HepG2 (cell line): ENCODE data around the gene ATP6V1F. TPM values are rescaled to one million over a fixed set of nuclear protein-coding genes. Genes with fewer than 3 reads are reported as not detected.

Experiments used
- AKAP8 ChIP-seq: sonication (generic); formaldehyde crosslinking; IDR thresholded peaks from 2 replicates; pipeline ENCODE4 v1.5.1; 2020; ENCODE audit warnings: mild to moderate bottlenecking, missing genetic modification reagents
- ATF7-NPFF ChIP-seq: sonication (generic); formaldehyde crosslinking; IDR thresholded peaks from 2 replicates; pipeline ENCODE4 v1.8.1; 2023; ENCODE audit warnings: mild to moderate bottlenecking, low read depth, missing genetic modification reagents, moderate library complexity
- DNMT1 ChIP-seq: sonication (generic); formaldehyde crosslinking; IDR thresholded peaks from 2 replicates; pipeline ENCODE4 v1.5.1; 2020; ENCODE audit warnings: mild to moderate bottlenecking, missing genetic modification reagents
- EED ChIP-seq: sonication (generic); formaldehyde crosslinking; IDR thresholded peaks from 2 replicates; pipeline ENCODE4 v1.5.0; 2020; ENCODE audit warnings: mild to moderate bottlenecking, missing genetic modification reagents
- ESRRA ChIP-seq: sonication (generic); formaldehyde crosslinking; IDR thresholded peaks from 2 replicates; pipeline ENCODE4 v1.5.1; 2020; ENCODE audit warnings: mild to moderate bottlenecking, low read depth, missing genetic modification reagents
- FOXP4 ChIP-seq: sonication (generic); formaldehyde crosslinking; IDR thresholded peaks from 2 replicates; pipeline ENCODE4 v1.4.0; 2020; ENCODE audit warnings: missing genetic modification reagents
- HNRNPH1 ChIP-seq: fragments of 200-400 bp; formaldehyde crosslinking; optimal IDR thresholded peaks from 2 replicates; pipeline ENCODE3; 2017; ENCODE audit warnings: mild to moderate bottlenecking, low read depth, low read length
- MLLT10 ChIP-seq: sonication (generic); formaldehyde crosslinking; IDR thresholded peaks from 2 replicates; pipeline ENCODE4 v1.4.0; 2020; ENCODE audit warnings: missing genetic modification reagents
- NFYB ChIP-seq: sonication (generic); formaldehyde crosslinking; IDR thresholded peaks from 2 replicates; pipeline ENCODE4 v1.4.0; 2020; ENCODE audit warnings: missing genetic modification reagents
- RNF2 ChIP-seq: fragments of 450-650 bp; conservative IDR thresholded peaks from 2 replicates; pipeline ENCODE4 v1.6.1; 2016; ENCODE audit warnings: low read depth
- TBP ChIP-seq: sonication (generic); formaldehyde crosslinking; IDR thresholded peaks from 2 replicates; pipeline ENCODE4 v1.5.0; 2020; ENCODE audit warnings: missing genetic modification reagents
- ZNF235 ChIP-seq: sonication (generic); formaldehyde crosslinking; IDR thresholded peaks from 2 replicates; pipeline ENCODE4 v1.8.1; 2023; ENCODE audit warnings: mild to moderate bottlenecking, missing genetic modification reagents, borderline replicate concordance
- ZNF317 ChIP-seq: sonication (generic); formaldehyde crosslinking; IDR thresholded peaks from 2 replicates; pipeline ENCODE4 v1.5.0; 2020; ENCODE audit warnings: mild to moderate bottlenecking, missing genetic modification reagents
- polyA plus RNA-seq, 8 experiments: library from polyadenylated mRNA; depleted of rRNA in 3 of 8; stranded (reverse) in 7 of 8; unstranded in 1 of 8; fragments of >200 nt; fragmentation: Illumina TruSeq in 4 of 8; extraction: Trizol in 4 of 8; gene quantifications; 2 replicates each; pipeline versions ENCODE4 v1.2.1 to v1.2.3, GENCODE V29; 2011 to 2016; ENCODE audit warnings: low read depth in 4 of 8, missing spikeins in 1 of 8, mixed read lengths in 1 of 8; ENCODE audit not compliant: insufficient read depth in 1 of 8
- total RNA-seq, 5 experiments: library from RNA; depleted of rRNA; stranded (reverse); fragments of >200 nt; fragmentation: Illumina TruSeq; extraction: Trizol; gene quantifications; 2 replicates each; pipeline ENCODE4 v1.2.3, GENCODE V29; 2016; ENCODE audit warnings: low read depth in 1 of 5
- TF ChIP-seq, protein P1 (sequence below): sonication (generic); formaldehyde crosslinking; IDR thresholded peaks from 2 replicates; pipeline ENCODE4 v1.4.0; 2020; ENCODE audit warnings: missing genetic modification reagents, borderline replicate concordance
- TF ChIP-seq, protein P2 (sequence below): sonication (generic); formaldehyde crosslinking; IDR thresholded peaks from one replicate; pipeline ENCODE4 v1.5.1; 2020; ENCODE audit warnings: mild to moderate bottlenecking, missing genetic modification reagents; ENCODE audit errors: not compliant biosample characterization
- TF ChIP-seq, protein P3 (sequence below): IDR thresholded peaks from 2 replicates; pipeline ENCODE4 v1.6.1; 2012; ENCODE audit warnings: inconsistent platforms

The ATP6V1F gene
- total and polyA plus RNA-seq, 2 of the 13 experiments (the other 11 are each of a cell fraction or from before 2014, with no cell fraction given) = 87.2 to 132 TPM

DNA sequence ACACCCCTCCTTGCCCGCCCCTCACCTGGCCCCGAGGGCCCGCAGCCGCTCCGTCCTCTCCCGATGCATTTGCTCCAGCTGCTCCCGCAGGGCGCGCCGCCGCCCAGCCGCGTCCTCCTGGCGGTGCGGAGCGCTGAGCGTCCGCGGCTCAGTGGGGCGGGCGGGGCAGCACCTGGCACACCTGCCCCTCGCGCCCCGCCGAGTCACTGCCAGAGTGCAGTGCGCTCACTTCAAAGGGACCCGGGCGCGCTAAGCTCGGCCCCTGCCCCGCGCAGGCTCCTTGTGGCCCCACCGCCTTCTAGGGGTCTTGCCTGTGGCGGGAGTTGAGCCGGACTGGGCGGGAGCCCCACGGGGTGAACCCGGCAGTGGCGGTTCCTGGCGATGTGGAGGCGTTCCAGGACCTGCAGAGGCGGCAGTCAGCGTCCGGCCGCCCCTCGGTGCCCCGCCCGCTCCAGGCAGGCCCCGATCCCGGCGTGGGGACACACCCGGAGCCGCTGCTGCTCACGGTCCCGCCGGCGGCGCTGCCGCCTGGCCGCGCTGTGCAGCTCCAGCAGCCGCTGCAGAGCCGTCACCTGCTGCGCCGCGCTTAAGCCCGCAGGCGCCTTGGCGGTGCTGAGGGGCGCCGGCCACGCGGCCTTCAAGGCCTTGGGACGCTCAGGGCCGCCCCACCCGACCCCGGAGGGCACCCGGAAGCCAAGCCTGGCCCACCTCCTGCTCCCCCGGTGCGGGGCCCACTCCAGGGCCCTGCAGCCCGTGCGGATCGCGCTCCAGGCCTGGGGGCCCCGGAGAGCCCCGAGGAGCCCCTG, 6.7 kb downstream of the ATP6V1F start (continued):
- TF ChIP-seq, protein P1, sequence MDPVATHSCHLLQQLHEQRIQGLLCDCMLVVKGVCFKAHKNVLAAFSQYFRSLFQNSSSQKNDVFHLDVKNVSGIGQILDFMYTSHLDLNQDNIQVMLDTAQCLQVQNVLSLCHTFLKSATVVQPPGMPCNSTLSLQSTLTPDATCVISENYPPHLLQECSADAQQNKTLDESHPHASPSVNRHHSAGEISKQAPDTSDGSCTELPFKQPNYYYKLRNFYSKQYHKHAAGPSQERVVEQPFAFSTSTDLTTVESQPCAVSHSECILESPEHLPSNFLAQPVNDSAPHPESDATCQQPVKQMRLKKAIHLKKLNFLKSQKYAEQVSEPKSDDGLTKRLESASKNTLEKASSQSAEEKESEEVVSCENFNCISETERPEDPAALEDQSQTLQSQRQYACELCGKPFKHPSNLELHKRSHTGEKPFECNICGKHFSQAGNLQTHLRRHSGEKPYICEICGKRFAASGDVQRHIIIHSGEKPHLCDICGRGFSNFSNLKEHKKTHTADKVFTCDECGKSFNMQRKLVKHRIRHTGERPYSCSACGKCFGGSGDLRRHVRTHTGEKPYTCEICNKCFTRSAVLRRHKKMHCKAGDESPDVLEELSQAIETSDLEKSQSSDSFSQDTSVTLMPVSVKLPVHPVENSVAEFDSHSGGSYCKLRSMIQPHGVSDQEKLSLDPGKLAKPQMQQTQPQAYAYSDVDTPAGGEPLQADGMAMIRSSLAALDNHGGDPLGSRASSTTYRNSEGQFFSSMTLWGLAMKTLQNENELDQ (CRISPR knock-in tag) = no peak
- no peak for TF ChIP-seq TBP (CRISPR knock-in tag)
- TF ChIP-seq, protein P2, sequence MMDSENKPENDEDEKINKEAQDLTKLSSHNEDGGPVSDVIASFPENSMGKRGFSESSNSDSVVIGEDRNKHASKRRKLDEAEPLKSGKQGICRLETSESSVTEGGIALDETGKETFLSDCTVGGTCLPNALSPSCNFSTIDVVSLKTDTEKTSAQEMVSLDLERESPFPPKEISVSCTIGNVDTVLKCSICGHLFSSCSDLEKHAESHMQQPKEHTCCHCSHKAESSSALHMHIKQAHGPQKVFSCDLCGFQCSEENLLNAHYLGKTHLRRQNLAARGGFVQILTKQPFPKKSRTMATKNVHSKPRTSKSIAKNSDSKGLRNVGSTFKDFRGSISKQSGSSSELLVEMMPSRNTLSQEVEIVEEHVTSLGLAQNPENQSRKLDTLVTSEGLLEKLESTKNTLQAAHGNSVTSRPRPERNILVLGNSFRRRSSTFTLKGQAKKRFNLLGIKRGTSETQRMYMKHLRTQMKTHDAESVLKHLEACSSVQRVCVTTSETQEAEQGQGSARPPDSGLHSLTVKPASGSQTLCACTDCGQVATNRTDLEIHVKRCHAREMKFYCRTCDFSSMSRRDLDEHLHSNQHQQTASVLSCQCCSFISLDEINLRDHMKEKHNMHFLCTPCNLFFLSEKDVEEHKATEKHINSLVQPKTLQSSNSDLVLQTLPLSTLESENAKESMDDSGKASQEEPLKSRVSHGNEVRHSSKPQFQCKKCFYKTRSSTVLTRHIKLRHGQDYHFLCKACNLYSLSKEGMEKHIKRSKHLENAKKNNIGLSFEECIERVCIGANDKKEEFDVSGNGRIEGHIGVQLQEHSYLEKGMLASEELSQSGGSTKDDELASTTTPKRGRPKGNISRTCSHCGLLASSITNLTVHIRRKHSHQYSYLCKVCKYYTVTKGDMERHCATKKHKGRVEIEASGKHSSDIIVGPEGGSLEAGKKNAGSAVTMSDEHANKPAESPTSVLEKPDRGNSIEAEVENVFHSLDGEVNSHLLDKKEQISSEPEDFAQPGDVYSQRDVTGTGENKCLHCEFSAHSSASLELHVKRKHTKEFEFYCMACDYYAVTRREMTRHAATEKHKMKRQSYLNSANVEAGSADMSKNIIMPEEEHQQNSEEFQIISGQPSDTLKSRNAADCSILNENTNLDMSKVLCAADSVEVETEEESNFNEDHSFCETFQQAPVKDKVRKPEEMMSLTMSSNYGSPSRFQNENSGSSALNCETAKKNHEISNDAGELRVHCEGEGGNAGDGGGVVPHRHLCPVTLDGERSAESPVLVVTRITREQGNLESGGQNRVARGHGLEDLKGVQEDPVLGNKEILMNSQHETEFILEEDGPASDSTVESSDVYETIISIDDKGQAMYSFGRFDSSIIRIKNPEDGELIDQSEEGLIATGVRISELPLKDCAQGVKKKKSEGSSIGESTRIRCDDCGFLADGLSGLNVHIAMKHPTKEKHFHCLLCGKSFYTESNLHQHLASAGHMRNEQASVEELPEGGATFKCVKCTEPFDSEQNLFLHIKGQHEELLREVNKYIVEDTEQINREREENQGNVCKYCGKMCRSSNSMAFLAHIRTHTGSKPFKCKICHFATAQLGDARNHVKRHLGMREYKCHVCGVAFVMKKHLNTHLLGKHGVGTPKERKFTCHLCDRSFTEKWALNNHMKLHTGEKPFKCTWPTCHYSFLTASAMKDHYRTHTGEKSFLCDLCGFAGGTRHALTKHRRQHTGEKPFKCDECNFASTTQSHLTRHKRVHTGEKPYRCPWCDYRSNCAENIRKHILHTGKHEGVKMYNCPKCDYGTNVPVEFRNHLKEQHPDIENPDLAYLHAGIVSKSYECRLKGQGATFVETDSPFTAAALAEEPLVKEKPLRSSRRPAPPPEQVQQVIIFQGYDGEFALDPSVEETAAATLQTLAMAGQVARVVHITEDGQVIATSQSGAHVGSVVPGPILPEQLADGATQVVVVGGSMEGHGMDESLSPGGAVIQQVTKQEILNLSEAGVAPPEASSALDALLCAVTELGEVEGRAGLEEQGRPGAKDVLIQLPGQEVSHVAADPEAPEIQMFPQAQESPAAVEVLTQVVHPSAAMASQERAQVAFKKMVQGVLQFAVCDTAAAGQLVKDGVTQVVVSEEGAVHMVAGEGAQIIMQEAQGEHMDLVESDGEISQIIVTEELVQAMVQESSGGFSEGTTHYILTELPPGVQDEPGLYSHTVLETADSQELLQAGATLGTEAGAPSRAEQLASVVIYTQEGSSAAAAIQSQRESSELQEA (CRISPR knock-in tag) = peak; percentile 73
- TF ChIP-seq AKAP8 (CRISPR knock-in tag) = peak; percentile 31; the same call in 1 of the 2 replicates
- TF ChIP-seq ZNF235 = peak; percentile 68; the same call in 1 of the 2 replicates
- TF ChIP-seq NFYB (CRISPR knock-in tag) = no peak
- TF ChIP-seq EED = peak; percentile 73; the same call in 1 of the 2 replicates
- no peak for TF ChIP-seq HNRNPH1
- TF ChIP-seq FOXP4 (CRISPR knock-in tag) = 0 out of 2 replicates have a peak, but pooled peaks have one; percentile 5
- TF ChIP-seq ESRRA (CRISPR knock-in tag) = peak; percentile 52; the same call in 1 of the 2 replicates
- peak; percentile 42; the same call in 1 of the 2 replicates for TF ChIP-seq RNF2
- 0 out of 2 replicates have a peak, but pooled peaks have one; percentile 55 for TF ChIP-seq ATF7-NPFF (CRISPR knock-in tag)
- TF ChIP-seq ZNF317 (CRISPR knock-in tag) = no peak
- no peak for TF ChIP-seq DNMT1 (CRISPR knock-in tag)
- TF ChIP-seq, protein P3, sequence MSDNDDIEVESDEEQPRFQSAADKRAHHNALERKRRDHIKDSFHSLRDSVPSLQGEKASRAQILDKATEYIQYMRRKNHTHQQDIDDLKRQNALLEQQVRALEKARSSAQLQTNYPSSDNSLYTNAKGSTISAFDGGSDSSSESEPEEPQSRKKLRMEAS = peak; percentile 54; the same call in 1 of the 2 replicates
- no peak for TF ChIP-seq MLLT10 (CRISPR knock-in tag)
